Spleen (tissue), 7 donors: ENCODE results near the gene NTN1.

Experiments
- POLR2A ChIP-seq, 3 donors: fragments of 450-650 bp; IDR thresholded peaks; one replicate each; pipeline ENCODE4 v1.5.1; 2017; ENCODE audit warnings: antibody characterized with exemption in 3 of 3, mild to moderate bottlenecking in 1 of 3
- TF ChIP-seq, protein P1 (sequence below), 11 experiments: fragments of 200-600 bp in 7 of 11; fragments of 450-650 bp in 4 of 11; sonication (generic) in 4 of 11; IDR thresholded peaks in 8 of 11; conservative IDR thresholded peaks in 3 of 11; 1 replicate in 7 of 11; 2 replicates in 4 of 11; pipeline versions ENCODE4 v1.4.0 to v1.8.0; 2016 to 2021; ENCODE audit warnings: antibody characterized with exemption in 11 of 11, inconsistent platforms in 4 of 11, mild to moderate bottlenecking in 1 of 11
- donor health status: DM: no; HTN: no; CAD: no; lungs with moderate emphysema.
- donor health status: DM: no; HTN: no; CAD: no.
- donor health status: DM: no; HTN: no; CAD: no.

DNA sequence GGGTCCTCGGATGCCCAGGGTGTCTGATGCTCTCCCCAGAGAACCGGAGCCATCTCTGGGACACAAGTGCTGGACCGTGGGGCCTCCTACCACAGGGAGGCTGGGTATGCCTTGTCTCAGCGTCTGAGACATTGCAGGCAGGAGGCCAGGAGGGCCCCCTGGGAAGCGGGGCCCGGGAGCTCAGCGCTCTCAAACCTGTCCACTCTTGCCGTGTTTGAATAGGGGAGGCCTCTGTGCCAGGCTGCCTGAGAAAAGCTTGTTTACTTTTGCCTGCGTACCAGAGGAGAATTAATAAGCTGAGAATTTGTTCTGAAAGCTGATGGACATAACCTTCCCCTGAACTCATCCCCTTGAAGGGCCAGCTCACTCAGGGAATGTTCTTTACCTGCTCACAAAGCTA lies 163.8 kb downstream of the NTN1 start:
- no peak for TF ChIP-seq POLR2A (IDR thresholded peaks at IDR 0.05)
- TF ChIP-seq, protein P1, sequence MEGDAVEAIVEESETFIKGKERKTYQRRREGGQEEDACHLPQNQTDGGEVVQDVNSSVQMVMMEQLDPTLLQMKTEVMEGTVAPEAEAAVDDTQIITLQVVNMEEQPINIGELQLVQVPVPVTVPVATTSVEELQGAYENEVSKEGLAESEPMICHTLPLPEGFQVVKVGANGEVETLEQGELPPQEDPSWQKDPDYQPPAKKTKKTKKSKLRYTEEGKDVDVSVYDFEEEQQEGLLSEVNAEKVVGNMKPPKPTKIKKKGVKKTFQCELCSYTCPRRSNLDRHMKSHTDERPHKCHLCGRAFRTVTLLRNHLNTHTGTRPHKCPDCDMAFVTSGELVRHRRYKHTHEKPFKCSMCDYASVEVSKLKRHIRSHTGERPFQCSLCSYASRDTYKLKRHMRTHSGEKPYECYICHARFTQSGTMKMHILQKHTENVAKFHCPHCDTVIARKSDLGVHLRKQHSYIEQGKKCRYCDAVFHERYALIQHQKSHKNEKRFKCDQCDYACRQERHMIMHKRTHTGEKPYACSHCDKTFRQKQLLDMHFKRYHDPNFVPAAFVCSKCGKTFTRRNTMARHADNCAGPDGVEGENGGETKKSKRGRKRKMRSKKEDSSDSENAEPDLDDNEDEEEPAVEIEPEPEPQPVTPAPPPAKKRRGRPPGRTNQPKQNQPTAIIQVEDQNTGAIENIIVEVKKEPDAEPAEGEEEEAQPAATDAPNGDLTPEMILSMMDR (IDR thresholded peaks at IDR 0.05 in 8 of 11, conservative IDR thresholded peaks at IDR 0.05 in 3 of 11) = no peak
